ENCODE results near the gene SLC7A6. TPM values are rescaled to one million over a fixed set of nuclear protein-coding genes. Genes with fewer than 3 reads are reported as not detected.
A peak's percentile ranks its signal among the peaks of the same experiment; 100 is the strongest.

The SLC7A6 gene
- polyA plus RNA-seq, 2 of the 4 experiments (the other 2 are of a cell fraction), result 31.1 to 32.9 TPM

- Histone ChIP-seq H3K27ac (no peak overlapping the region), H3K9me3 (no peaks in the 10 kb centered on the region), H3K4me1 (peaks cover 18% of the 10 kb centered on the region), H3K4me2 (no peak overlapping the region), H3K4me3 (no peak overlapping the region)
- DNase-seq (ENCODE audit: low read depth in 1 of 2, low spot score in 1 of 2) (no peak), ATAC-seq (no peak), FAIRE-seq (no peak)
- TF ChIP-seq ESRRA (IDR thresholded peaks at IDR 0.05; ENCODE audit: borderline replicate concordance, low read length) (no peak), USF2 (IDR thresholded peaks at IDR 0.05) (no peak), CHD2 (IDR thresholded peaks at IDR 0.05; ENCODE audit: low read length, partially characterized antibody) (no peak), PHF8 (IDR thresholded peaks at IDR 0.05; ENCODE audit: borderline replicate concordance, low read depth) (no peak), JUNB (IDR thresholded peaks at IDR 0.05) (no peak), FOSL2 (IDR thresholded peaks at IDR 0.05) (no peak), FOSL2 (CRISPR knock-in tag; IDR thresholded peaks at IDR 0.05) (no peak), NR3C1 (IDR thresholded peaks at IDR 0.05) (no peak), SREBF2 (IDR thresholded peaks at IDR 0.05) (no peak), FOXS1 (CRISPR knock-in tag; IDR thresholded peaks at IDR 0.05) (no peak), BHLHE40 (IDR thresholded peaks at IDR 0.05; ENCODE audit: low read depth, low read length) (no peak), HES2 (IDR thresholded peaks at IDR 0.05) (no peak)
- ChIA-PET POLR2A (no interaction called here), CTCF (interaction anchor here (0.7 to 9.0 kb wide), 7 partner anchors 6 to 100 kb away, joined by 3 to 124 read pairs (median 4); partner anchors contain the start of genes PLA2G15, PRMT7, SLC7A6 and SLC7A6OS)
- 94% methylated on average over 9 of the region's 18 CpGs for WGBS (ENCODE audit: missing lambda C conversion rate)
Measured at GRCh38 chr16:68255712-68256111, 8.6 kb upstream of the SLC7A6 start.

GRCh38 chr16:68257251-68257905, 6.9 kb upstream of the SLC7A6 start:
- Histone ChIP-seq H3K4me2 (peak overlapping the region; percentile 52), H3K4me3 (no peak overlapping the region), H3K27ac (peak overlapping the region; percentile 63 to 83), H3K9me3 (no peaks in the 10 kb centered on the region), H3K4me1 (peaks cover 18% of the 10 kb centered on the region)
- no peak for FAIRE-seq
- DNase-seq (ENCODE audit: low read depth in 1 of 2, low spot score in 1 of 2), result no peak
- ChIA-PET CTCF (interaction anchor here (0.7 to 7.8 kb wide), 5 partner anchors 14 to 164 kb away, joined by 3 to 335 read pairs (median 3); partner anchors contain the start of gene PLA2G15), POLR2A (interaction anchor here (1.2 kb wide), 1 partner anchor 53 kb away, joined by 4 read pairs; the partner anchor contains the start of genes PRMT7 and SLC7A6OS)
- ATAC-seq, result peak in 1 of 2 experiments; percentile 1; a peak in 1 of 6 replicates
- 88% methylated on average over 6 of the region's 6 CpGs for WGBS (ENCODE audit: missing lambda C conversion rate)
- TF ChIP-seq EHMT2 (IDR thresholded peaks at IDR 0.05; ENCODE audit: low read depth), result no peak
- no peak for TF ChIP-seq E2F6 (IDR thresholded peaks at IDR 0.05; ENCODE audit: borderline replicate concordance, low read depth)
- TF ChIP-seq ATOH8 (CRISPR knock-in tag; IDR thresholded peaks at IDR 0.05; ENCODE audit: low read depth), result no peak
- no peak for TF ChIP-seq FOSB (CRISPR knock-in tag; IDR thresholded peaks at IDR 0.05)
- TF ChIP-seq HEYL (CRISPR knock-in tag; IDR thresholded peaks at IDR 0.05), result no peak
- no peak for TF ChIP-seq BCL3 (IDR thresholded peaks at IDR 0.05)
- TF ChIP-seq TFCP2L1 (CRISPR knock-in tag; IDR thresholded peaks at IDR 0.05), result no peak
- no peak for TF ChIP-seq REST (IDR thresholded peaks at IDR 0.05)
- no peak for TF ChIP-seq ZSCAN20 (CRISPR knock-in tag; IDR thresholded peaks at IDR 0.05)
- TF ChIP-seq BHLHE40 (IDR thresholded peaks at IDR 0.05; ENCODE audit: low read depth, low read length), result no peak
- no peak for TF ChIP-seq RFX5 (IDR thresholded peaks at IDR 0.05)
- TF ChIP-seq NFE2L2 (conservative IDR thresholded peaks at IDR 0.05; ENCODE audit: low read length), result no peak
- no peak for TF ChIP-seq TP53 (CRISPR knock-in tag; IDR thresholded peaks at IDR 0.05)
- TF ChIP-seq KDM5A (IDR thresholded peaks at IDR 0.05), result no peak
- TF ChIP-seq CHD4 (IDR thresholded peaks at IDR 0.05; ENCODE audit: borderline replicate concordance), result no peak
